Measurements from ENCODE around the gene MITF. TPM values are rescaled to one million over a fixed set of nuclear protein-coding genes. Genes with fewer than 3 reads are reported as not detected.
A peak's percentile ranks its signal among the peaks of the same experiment; 100 is the strongest.

MITF gene
- total RNA-seq, 2 donors from 2014 or later = 0.23 TPM; not detected in 1

DNA sequence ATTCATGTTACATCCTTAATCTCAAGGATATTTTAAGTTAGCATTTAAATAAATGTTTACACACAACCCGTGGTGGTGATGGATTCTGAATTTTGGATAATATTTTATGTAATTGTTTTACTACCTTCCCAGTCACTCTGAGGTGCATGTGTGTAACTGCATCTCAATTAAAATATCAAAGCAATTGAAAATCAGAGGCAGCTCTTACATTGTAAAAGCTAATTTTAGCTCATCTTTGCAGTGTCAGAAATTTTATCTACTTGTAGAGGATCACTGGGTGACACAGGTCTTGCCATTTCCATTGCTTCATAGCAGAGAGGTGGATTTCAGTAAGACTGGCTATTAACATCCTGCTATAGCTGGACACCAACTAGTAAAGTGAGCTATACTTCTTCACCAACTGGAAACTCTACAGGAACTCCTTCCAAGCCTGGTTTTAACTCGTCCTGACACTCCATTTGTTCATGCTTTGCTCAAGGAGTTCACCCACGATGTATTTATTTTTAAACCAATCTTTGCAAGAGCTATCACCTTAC lies 19.6 kb upstream of the MITF start:
- no peaks in the 10 kb centered on the region for H3K9me3 Mint-ChIP-seq
- ATAC-seq = no peak
- no peaks in the 10 kb centered on the region for H3K36me3 Mint-ChIP-seq
- no peak overlapping the region for H3K27ac Mint-ChIP-seq
- DNase-seq (ENCODE audit: low spot score in 2 of 2) = no peak

DNA sequence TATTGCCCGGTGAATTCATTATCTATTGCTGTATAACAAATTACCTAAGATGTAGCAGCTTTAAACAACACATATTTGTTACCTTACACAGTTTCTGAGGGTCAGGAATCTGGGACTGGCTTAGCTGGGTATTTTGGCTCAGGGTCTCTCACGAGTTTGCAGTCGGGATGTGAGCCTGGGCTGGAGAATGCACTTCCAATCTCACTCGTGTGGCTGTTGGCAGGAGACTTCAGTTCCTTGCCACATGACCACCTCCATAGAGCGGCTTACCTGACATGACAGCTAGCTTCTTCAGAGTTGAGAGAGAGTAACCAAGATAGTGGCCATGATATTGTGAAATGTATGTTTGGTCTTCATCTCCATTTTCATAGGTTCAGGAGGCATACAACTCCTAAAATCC lies 18.4 kb upstream of the MITF start:
- Mint-ChIP-seq H3K9me3 (no peaks in the 10 kb centered on the region), H3K27ac (no peak overlapping the region), H3K36me3 (no peaks in the 10 kb centered on the region)
- DNase-seq (ENCODE audit: low spot score in 2 of 2) = no peak
- ATAC-seq = no peak

DNA sequence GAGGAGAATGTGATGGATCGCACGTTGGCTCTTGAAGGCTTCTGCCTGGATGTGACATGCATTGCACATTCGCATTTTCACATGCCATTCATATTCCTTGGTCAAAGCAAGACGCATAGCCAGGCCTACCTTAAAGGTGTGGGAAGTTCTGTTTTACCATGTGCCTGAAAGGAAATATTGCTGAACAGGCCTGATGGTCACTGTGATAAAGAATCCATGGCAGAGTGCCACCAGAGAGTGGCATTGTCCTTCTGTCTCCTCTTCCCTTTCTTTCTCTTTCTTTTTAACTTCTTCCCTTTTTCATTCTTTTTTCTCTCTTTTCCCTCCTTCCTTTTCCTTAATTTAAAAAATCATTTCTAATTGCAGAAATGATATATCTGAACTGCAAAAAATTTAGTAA lies 15.9 kb upstream of the MITF start:
- DNase-seq (ENCODE audit: low spot score in 2 of 2) = no peak
- Mint-ChIP-seq H3K9me3 (no peaks in the 10 kb centered on the region), H3K27ac (no peak overlapping the region), H3K36me3 (no peaks in the 10 kb centered on the region)
- ATAC-seq = no peak

DNA sequence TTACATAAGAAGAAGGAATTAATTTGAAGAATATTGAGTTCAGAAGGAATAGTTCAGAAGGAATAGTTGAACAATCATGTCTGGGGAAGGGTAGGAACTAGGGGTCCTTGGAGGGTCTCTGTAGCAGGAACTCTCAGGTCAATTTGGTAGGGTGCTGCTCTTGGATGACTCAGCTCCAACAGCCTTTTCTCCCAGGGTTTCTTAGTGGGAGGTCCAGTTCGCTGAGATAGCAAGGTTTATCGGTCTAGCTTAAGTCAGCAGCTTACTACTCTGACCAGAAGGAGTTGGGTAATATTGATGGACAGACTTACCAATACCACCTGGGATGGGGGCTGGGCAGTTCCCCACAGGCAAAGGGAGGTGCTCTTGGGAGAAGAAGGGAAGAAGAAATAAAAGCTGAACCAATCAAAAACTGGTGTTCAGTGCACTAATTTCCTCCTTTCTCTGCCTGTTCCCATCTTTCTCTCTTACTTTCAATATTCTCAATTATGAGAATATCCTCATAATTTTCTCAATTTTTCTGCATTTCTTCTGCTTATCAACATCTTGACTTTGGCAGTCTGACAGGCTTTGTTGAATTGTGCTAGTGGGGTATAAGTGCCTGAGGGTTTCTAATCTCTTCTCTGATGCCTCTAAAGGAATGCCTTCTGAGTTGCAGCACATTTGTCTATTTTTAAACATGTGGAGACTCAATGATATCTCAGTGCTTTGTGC lies 14.4 kb upstream of the MITF start:
- H3K9me3 Mint-ChIP-seq = no peaks in the 10 kb centered on the region
- no peak overlapping the region for H3K27ac Mint-ChIP-seq
- no peaks in the 10 kb centered on the region for H3K36me3 Mint-ChIP-seq
- no peak for DNase-seq (ENCODE audit: low spot score in 2 of 2)
- no peak for ATAC-seq

DNA sequence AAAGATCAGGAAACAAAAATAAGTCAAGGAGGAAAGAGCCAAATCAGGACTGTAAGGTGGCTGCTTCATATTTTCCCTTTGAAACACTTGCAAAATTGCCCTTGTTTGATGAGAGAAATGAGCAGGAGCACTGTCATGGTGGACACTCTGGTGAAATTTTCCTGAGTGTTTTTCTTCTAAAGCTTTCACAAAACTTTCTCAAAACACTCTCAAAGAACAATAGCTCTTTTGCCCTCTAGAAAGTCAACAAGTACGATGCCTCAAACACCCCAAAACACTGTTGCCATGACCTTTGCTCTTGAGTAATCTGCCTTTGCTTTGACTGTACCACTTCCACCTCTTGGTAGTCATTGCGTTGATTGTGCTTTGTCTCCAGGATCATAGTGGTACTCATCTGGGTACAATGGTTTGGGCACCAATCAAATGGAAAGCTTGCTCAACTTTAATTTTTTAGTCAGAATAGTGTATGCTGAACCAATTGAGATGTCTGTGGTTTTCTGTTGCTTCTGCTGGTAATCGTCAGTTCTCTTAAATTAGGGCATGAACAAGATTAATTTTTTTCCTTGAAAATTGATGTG lies 13.2 kb upstream of the MITF start:
- Mint-ChIP-seq H3K9me3 (no peaks in the 10 kb centered on the region), H3K27ac (no peak overlapping the region), H3K36me3 (no peaks in the 10 kb centered on the region)
- DNase-seq (ENCODE audit: low spot score in 2 of 2) = no peak
- peak in 1 of 2 donors; percentile 32 for ATAC-seq

DNA sequence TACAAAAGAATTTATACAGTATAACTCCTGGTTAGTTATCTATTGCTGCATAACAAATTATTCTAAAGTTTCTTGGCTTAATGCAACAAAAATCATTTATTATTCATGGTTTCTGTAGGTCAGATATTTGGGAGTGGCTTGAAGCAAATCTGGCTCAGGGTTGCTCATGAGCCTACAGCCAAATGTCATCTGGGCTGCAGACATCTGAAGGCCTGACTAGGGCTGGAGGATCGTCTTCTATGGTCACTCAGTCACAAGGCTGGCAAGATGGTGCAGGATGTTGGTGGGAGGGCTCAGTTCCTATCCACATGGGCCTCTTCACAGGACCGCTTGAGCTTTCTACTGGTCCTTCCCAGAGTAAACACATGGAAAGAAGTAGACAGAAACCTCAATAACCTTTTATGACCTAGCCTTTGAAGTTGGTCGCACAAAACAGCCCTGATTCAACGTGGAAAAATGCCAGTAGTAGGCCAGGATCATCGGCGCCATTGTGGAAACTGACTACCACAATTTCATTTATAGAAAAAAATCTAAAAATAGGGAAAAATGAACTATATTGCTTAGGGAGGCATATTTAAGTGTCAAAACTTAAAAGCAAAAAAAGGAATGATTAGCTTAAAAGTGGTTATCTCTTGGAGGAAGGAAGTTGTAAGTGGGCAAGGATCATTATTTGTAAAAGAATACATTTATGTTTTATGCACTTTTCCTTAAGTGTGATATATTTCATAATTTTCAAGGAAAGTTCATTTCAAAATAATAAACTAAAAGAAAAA lies 9.9 kb upstream of the MITF start:
- DNase-seq (ENCODE audit: low spot score in 2 of 2) (no peak), ATAC-seq (no peak)
- no peaks in the 10 kb centered on the region for H3K36me3 Mint-ChIP-seq
- no peak overlapping the region for H3K27ac Mint-ChIP-seq
- H3K9me3 Mint-ChIP-seq = no peaks in the 10 kb centered on the region

DNA sequence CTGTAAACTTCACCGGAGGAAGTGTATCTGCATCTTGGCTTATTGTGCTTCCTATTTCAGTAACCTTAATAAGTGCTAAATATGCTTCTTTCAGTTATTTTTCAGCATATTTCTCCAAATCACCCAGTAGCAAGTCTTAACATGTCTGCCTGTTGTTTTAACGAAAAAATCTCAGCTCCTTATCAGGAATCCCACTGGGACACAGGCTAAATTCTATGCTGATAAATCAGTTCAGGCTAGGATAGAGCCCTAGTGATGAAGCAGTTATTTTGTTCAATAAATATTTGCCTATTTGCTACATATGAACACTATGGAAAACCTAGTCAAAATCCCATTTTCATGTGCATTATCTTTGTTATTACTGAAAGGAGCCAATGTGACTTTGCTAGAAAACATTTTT lies 8.2 kb upstream of the MITF start:
- ATAC-seq (no peak), DNase-seq (ENCODE audit: low spot score in 2 of 2) (no peak)
- no peaks in the 10 kb centered on the region for H3K9me3 Mint-ChIP-seq
- no peaks in the 10 kb centered on the region for H3K36me3 Mint-ChIP-seq
- no peak overlapping the region for H3K27ac Mint-ChIP-seq

DNA sequence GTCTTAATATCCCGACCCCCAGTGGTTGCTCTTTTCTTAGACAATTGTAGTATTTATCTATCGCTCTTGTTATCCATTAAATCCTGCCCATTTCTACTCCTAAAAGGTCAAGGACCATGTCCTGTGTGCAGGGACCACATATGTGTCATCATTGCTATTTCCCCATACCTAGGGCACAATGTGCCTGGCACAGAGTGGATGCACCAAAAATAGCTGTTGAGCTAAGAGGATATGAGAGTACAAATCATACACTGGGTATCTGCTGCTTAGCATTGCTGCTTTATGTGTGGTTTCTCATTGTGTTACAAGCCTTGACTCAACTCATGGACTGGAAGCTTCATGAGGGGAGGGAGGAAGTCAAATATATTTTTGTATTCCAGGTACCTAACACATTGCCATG lies 3.4 kb upstream of the MITF start:
- DNase-seq (ENCODE audit: low spot score in 2 of 2) = no peak
- Mint-ChIP-seq H3K27ac (no peak overlapping the region), H3K36me3 (peaks cover 0 to 12% of the 10 kb centered on the region in 2 donors), H3K9me3 (no peaks in the 10 kb centered on the region)
- ATAC-seq = no peak

DNA sequence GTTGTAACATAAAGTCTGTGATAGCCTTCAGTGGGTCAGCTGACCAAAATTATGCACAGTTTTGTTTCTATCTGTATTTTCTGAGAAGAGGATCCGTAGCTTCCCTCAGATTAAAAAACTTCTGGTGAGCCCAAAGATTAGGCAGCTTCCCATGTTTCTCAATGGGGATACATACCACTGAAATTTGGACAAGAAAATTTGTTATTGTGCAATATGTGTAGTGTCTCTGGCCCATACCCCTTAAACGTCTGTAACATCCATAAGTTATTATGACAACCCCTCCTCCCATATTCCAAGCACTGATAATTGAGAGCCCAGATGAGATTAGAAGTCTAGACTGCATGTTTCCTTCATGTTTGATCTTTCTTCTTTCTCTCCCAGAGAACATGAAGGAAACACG lies 1.9 kb upstream of the MITF start:
- Mint-ChIP-seq H3K9me3 (no peaks in the 10 kb centered on the region), H3K36me3 (peaks cover 0 to 17% of the 10 kb centered on the region in 2 donors), H3K27ac (no peak overlapping the region)
- DNase-seq (ENCODE audit: low spot score in 2 of 2) (no peak), ATAC-seq (no peak)

DNA sequence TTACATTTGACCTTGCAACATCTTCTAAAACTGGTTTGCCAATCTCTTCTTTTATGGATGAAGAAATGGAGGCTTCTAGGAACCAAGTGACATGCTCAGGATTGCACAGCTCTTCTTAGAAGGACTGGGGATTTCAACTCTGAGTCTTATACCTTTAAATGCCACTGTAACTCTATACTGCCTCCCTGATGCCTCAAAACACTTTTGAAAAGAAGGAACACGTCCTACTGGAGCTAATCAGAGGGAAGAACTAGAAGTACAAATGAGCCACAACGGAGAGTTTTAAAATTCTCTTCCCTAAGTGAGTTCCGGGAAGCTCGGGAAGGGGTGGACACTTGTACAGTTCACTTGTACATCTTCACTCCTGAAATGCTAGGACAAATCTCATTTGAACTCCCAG lies 949 bp upstream of the MITF start:
- no peak overlapping the region for H3K27ac Mint-ChIP-seq
- H3K36me3 Mint-ChIP-seq = peaks cover 0 to 17% of the 10 kb centered on the region in 2 donors
- no peaks in the 10 kb centered on the region for H3K9me3 Mint-ChIP-seq
- ATAC-seq (no peak), DNase-seq (ENCODE audit: low spot score in 2 of 2) (no peak)

DNA sequence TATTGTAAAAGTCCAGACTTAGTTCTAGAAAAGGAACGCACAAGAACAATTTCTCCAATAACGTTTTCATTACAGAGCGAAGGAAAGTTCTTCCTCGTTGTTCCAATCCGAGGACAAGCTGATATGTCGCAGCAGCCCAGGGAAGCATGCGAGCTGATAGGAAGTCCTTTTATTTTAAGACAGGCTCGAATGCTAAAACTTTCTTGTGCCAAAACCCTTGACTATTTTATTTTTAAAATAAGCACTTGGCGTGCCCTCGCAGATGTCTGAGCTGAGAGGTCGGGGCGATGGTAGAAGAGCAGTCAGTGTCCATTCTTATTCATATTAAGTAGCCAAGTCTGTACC lies 433 bp upstream of the MITF start:
- DNase-seq (ENCODE audit: low spot score in 2 of 2) (no peak), ATAC-seq (no peak)
- Mint-ChIP-seq H3K27ac (no peak overlapping the region), H3K36me3 (peaks cover 0 to 17% of the 10 kb centered on the region in 2 donors), H3K9me3 (no peaks in the 10 kb centered on the region)

DNA sequence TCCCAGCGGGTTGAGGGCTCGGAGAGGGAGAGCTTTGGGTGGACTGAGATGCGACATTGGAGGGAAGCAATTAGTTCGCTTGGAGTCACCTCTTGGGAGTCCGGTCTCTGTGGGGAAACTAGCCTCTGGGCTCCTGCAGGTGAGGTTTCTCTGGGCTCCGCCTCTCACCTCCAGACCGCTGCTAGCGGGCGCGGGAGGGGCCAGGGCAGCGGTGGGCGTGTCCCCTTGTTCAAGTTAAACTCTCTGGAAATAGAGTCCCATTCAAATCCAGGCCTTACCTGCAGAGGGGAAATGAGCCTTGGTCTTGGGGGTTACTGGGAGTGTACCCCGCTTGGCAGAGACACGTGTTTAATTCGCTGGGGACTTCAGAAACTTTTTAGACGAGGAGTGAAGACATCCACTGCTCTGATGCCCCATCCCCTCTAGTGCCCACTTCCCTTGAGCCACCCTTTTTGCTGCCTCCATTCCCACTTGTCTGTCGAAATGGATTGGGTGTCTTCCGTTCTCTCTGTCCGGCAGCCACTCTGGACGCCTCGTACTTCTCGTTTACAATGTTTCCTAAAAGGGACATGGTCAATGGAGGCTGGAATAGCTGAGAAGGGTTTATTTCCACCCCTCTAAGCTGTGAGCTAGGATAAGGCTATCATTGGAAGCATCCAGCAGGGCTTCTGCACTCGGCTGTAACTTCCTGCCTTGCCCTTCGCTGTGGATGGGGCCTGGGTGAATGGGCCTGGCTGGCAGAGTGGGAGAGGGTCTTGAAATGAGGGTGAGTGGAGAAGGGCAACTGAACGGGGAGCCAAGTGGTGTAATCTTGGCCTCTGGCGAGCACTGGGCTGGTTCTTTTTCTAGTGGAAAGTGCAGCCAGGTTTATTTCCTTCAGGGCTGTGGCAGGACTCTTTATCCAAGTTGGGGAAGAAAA lies 1.1 kb downstream of the MITF start:
- Mint-ChIP-seq H3K9me3 (no peaks in the 10 kb centered on the region), H3K36me3 (peaks cover 0 to 17% of the 10 kb centered on the region in 2 donors), H3K27ac (no peak overlapping the region)
- ATAC-seq (no peak), DNase-seq (ENCODE audit: low spot score in 2 of 2) (no peak)

DNA sequence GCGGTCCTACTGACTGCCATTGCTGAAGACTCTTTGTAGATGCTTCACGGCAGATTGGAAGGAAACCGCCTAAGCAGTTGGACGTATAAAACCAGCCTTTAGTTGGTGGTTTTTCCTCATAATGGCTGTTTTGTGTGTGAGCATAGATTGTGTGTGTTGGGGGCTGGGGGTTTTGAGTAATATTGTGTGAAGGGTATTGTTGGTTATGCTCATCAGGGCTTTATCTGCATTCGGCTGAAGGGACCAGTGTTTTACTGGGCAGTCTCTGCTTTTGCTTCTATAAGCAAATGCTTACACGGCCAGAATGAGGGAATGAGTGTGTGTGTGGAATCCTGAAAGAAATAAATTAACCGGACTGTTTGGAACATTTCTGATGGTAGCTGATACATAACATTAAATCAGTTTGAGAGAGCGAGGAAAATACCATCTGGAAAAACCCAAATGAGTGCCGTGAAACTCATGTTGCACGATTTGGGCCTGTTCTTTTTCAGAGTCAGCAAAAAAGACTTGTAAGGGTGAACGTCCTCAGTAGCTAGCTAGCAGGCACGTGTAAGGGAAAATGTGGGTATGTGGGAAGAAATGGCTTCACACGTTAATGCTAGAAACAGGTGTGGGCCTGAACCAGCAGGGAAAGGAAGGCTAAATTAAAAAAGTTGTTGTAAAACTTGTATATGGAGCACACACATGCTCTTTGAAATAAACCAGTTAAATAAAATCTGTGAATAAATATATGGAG lies 1.9 kb downstream of the MITF start:
- H3K9me3 Mint-ChIP-seq = no peaks in the 10 kb centered on the region
- no peak for DNase-seq (ENCODE audit: low spot score in 2 of 2)
- ATAC-seq = no peak
- H3K36me3 Mint-ChIP-seq = peaks cover 0 to 17% of the 10 kb centered on the region in 2 donors
- no peak overlapping the region for H3K27ac Mint-ChIP-seq

DNA sequence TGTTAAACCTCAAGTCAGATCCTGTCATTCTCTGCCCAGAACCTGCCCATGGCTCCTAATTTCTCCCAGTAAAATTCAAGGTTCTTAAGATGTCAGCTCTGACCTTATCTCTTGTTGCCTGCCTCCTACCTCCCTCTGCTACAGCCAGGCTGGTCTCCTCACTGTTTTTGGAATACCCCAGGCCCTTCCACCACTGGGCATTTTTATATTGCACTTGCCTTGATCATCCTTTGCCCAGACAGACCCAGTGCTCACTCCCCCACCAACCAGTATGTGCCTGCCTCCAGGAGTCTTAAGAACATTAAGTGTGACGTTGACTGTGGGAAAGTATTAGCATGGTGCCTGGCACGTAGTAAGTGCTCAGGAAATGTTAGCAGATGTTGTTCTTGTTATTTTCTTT lies 3.1 kb downstream of the MITF start:
- ATAC-seq (no peak), DNase-seq (ENCODE audit: low spot score in 2 of 2) (no peak)
- H3K36me3 Mint-ChIP-seq = peaks cover 0 to 17% of the 10 kb centered on the region in 2 donors
- no peaks in the 10 kb centered on the region for H3K9me3 Mint-ChIP-seq
- no peak overlapping the region for H3K27ac Mint-ChIP-seq

DNA sequence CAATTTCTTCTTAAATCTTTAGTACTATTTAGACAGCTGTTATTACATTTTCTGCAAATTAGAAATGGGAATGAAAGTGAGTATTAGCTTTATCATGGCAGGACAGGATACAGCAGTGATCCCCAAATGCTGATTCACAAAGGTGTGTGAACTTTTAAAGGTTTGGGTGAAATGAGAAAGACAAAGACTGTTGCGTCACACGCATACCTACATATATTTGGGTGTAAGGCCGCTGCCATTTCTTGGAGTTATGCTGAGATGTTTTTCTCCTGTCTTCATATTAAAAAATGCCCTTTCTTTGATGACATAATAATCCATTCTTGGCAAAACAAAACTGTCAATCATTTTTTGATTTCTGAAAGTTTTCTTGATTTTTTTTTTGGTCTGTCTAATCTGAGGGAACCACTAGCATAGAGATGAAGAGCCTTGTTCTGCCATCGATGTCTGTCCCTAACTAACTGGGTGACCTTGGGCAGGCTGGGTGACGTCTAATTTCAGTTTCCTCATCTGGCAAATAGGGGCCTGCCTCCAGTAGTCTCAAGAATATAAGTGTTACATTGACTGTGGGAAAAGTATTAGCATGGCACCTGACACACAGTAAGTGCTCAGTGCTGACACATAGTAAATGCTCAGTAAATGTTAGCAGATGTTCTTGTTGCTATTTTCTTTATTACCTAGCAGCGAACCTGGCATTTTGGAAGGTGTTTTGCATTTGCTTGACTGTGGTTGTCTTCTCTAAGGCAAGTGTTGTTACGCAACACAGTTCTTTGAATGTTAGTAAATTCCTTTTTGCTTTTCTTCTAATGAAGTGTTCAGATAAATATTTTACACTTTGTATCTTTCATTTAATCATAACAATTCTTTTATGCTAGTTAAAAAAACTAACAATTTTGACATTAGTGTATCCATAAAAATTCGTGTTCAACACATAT lies 5.0 kb downstream of the MITF start:
- H3K9me3 Mint-ChIP-seq = no peaks in the 10 kb centered on the region
- peaks cover 0 to 10% of the 10 kb centered on the region in 2 donors for H3K36me3 Mint-ChIP-seq
- ATAC-seq (no peak), DNase-seq (ENCODE audit: low spot score in 2 of 2) (no peak)
- no peak overlapping the region for H3K27ac Mint-ChIP-seq

All from activated naive CD4-positive, alpha-beta T cell treated with anti-CD3 and anti-CD28 coated beads, Interleukin-2, amount 50 U/mL, for 72 hours (primary cell).